H1 (cell line): ENCODE results near the gene THUMPD2. TPM values are rescaled to one million over a fixed set of nuclear protein-coding genes. Genes with fewer than 3 reads are reported as not detected.

Source experiments
- CTCF ChIA-PET: fragments of 300-600 bp; sonication (Branson Sonifier 250); formaldehyde crosslinking; loops from one replicate; lab custom pipeline; 2021; ENCODE audit not compliant: partially characterized antibody; lab: Charles Lee
- POLR2A ChIA-PET: fragments of 300-600 bp; sonication (Branson Sonifier 250); formaldehyde crosslinking; loops from one replicate; lab custom pipeline; 2021; ENCODE audit warnings: inconsistent platforms; ENCODE audit not compliant: partially characterized antibody; lab: Charles Lee
- DNase-seq, 2 experiments: peaks; one replicate each; pipeline versions ENCODE4 v3.0.0 to v3.0.0-alpha.2; 2010 to 2022; ENCODE audit warnings: low spot score in 2 of 2, low read depth in 1 of 2, mixed read lengths in 1 of 2
- FAIRE-seq: peaks from 2 replicates; lab custom pipeline; 2011; peaks lifted over from hg19 to GRCh38; lab: Jason Lieb, UNC
- H2AFZ ChIP-seq: 2 replicates; pipeline ENCODE4 v1.8.1; 2012; ENCODE audit warnings: low read length, inconsistent platforms
- H2AK5ac ChIP-seq: 2 replicates; pipeline ENCODE4 v1.6.1; 2013; ENCODE audit warnings: low read depth, low read length
- H2BK120ac ChIP-seq: replicated peaks from 2 replicates; pipeline ENCODE3; 2013; ENCODE audit warnings: low read depth, low read length, inconsistent platforms
- H2BK12ac ChIP-seq: 2 replicates; pipeline ENCODE4 v1.6.1; 2013; ENCODE audit warnings: low read depth, low read length
- H2BK15ac ChIP-seq: 2 replicates; pipeline ENCODE4 v1.6.1; 2013; ENCODE audit warnings: low read length
- H2BK20ac ChIP-seq: 2 replicates; pipeline ENCODE4 v1.6.1; 2013; ENCODE audit warnings: low read length
- H2BK5ac ChIP-seq: 2 replicates; pipeline ENCODE4 v1.6.1; 2013; ENCODE audit warnings: low read depth, low read length
- H3K14ac ChIP-seq: 2 replicates; pipeline ENCODE4 v1.6.1; 2013; ENCODE audit warnings: inconsistent platforms; ENCODE audit not compliant: insufficient read length
- H3K18ac ChIP-seq: 2 replicates; pipeline ENCODE4 v1.6.1; 2013; ENCODE audit warnings: low read length; ENCODE audit errors: extremely low read depth
- H3K23ac ChIP-seq: 2 replicates; pipeline ENCODE4 v1.6.1; 2013; ENCODE audit warnings: inconsistent platforms; ENCODE audit not compliant: insufficient read length
- H3K23me2 ChIP-seq: 2 replicates; pipeline ENCODE4 v1.6.1; 2013; ENCODE audit warnings: low read depth, low read length
- H3K27ac ChIP-seq: 2 replicates; pipeline ENCODE4 v1.6.1; 2011; ENCODE audit warnings: low read depth, low read length, inconsistent platforms
- H3K27me3 ChIP-seq, 4 experiments: replicated peaks in 1 of 4; 1 replicate in 1 of 4; 2 replicates in 3 of 4; pipeline versions ENCODE4 v1.6.1 to v1.8.1; 2011 to 2013; ENCODE audit warnings: low read length in 3 of 4, mild to moderate bottlenecking in 3 of 4, inconsistent platforms in 2 of 4, mixed read lengths in 2 of 4, moderate library complexity in 1 of 4; ENCODE audit not compliant: control insufficient read depth in 3 of 4, insufficient read depth in 3 of 4; ENCODE audit errors: extremely low read depth in 1 of 4
- H3K36me3 ChIP-seq, 4 experiments: 2 replicates each; pipeline versions ENCODE4 v1.6.1 to v1.8.1; 2011 to 2013; ENCODE audit warnings: mild to moderate bottlenecking in 4 of 4, low read length in 3 of 4, moderate library complexity in 2 of 4, control low read depth in 1 of 4, inconsistent platforms in 1 of 4; ENCODE audit not compliant: insufficient read depth in 4 of 4, control insufficient read depth in 2 of 4
- H3K4ac ChIP-seq: replicated peaks from 2 replicates; pipeline ENCODE3; 2013; ENCODE audit warnings: low read length, low read depth, mixed read lengths, inconsistent platforms; ENCODE audit not compliant: insufficient read length
- H3K4me1 ChIP-seq, 4 experiments: replicated peaks in 1 of 4; 1 replicate in 1 of 4; 2 replicates in 3 of 4; pipeline versions ENCODE4 v1.6.1 to v1.8.1; 2011 to 2013; ENCODE audit warnings: low read length in 3 of 4, inconsistent platforms in 2 of 4, mixed read lengths in 1 of 4; ENCODE audit not compliant: insufficient read depth in 4 of 4, control insufficient read depth in 3 of 4
- H3K4me2 ChIP-seq, 2 experiments: 2 replicates each; pipeline versions ENCODE4 v1.6.1 to v1.8.1; 2011 to 2013; ENCODE audit warnings: low read depth in 2 of 2, low read length in 2 of 2, control low read depth in 1 of 2, inconsistent platforms in 1 of 2, mild to moderate bottlenecking in 1 of 2; ENCODE audit not compliant: insufficient read depth in 1 of 2
- H3K4me3 ChIP-seq, 4 experiments: fragments of 200-600, 300-600 bp in 1 of 4; sonication (generic), shearing (Covaris generic), sonication (Bioruptor Twin) in 1 of 4; 2 replicates each; pipeline versions ENCODE4 v1.5.1 to v1.8.1; 2011 to 2016; ENCODE audit warnings: low read length in 4 of 4, low read depth in 3 of 4, control low read depth in 2 of 4, inconsistent platforms in 2 of 4, mild to moderate bottlenecking in 2 of 4, mixed read lengths in 1 of 4, moderate library complexity in 1 of 4; ENCODE audit not compliant: insufficient read depth in 2 of 4; ENCODE audit errors: extremely low read depth in 1 of 4
- H3K56ac ChIP-seq: replicated peaks from 2 replicates; pipeline ENCODE3; 2013; ENCODE audit warnings: low read depth, mild to moderate bottlenecking, mixed read lengths, low read length, inconsistent platforms; ENCODE audit not compliant: insufficient read length
- H3K79me1 ChIP-seq: 2 replicates; pipeline ENCODE4 v1.6.1; 2013; ENCODE audit warnings: low read depth, low read length, control low read depth
- H3K79me2 ChIP-seq, 2 experiments: 2 replicates each; pipeline versions ENCODE4 v1.6.1 to v1.8.1; 2012 to 2013; ENCODE audit warnings: low read length in 2 of 2, mild to moderate bottlenecking in 2 of 2, inconsistent platforms in 1 of 2; ENCODE audit not compliant: insufficient read depth in 2 of 2, control insufficient read depth in 1 of 2
- H3K9ac ChIP-seq, 4 experiments: replicated peaks in 1 of 4; 1 replicate in 1 of 4; 2 replicates in 3 of 4; pipeline versions ENCODE4 v1.6.1 to v1.8.1; 2011 to 2013; ENCODE audit warnings: low read depth in 3 of 4, low read length in 3 of 4, control low read depth in 2 of 4, mild to moderate bottlenecking in 2 of 4, moderate library complexity in 2 of 4, inconsistent platforms in 1 of 4; ENCODE audit errors: extremely low read depth in 1 of 4
- H3K9me3 ChIP-seq, 2 experiments: 2 replicates each; pipeline versions ENCODE4 v1.6.1 to v1.8.1; 2012 to 2013; ENCODE audit warnings: mild to moderate bottlenecking in 2 of 2, moderate library complexity in 2 of 2, control low read depth in 1 of 2, inconsistent platforms in 1 of 2, low read depth in 1 of 2, low read length in 1 of 2, mixed read lengths in 1 of 2; ENCODE audit not compliant: insufficient read depth in 2 of 2
- H4K20me1 ChIP-seq, 2 experiments: replicated peaks in 1 of 2; 2 replicates each; pipeline versions ENCODE3 to v1.8.1; 2011 to 2013; ENCODE audit warnings: inconsistent platforms in 2 of 2, low read length in 2 of 2, mild to moderate bottlenecking in 1 of 2; ENCODE audit not compliant: insufficient read depth in 2 of 2, control insufficient read depth in 1 of 2
- H4K5ac ChIP-seq: 2 replicates; pipeline ENCODE4 v1.6.1; 2013; ENCODE audit warnings: low read length, low read depth, mixed read lengths, inconsistent platforms; ENCODE audit not compliant: insufficient read length
- H4K8ac ChIP-seq: 2 replicates; pipeline ENCODE4 v1.8.0; 2013; ENCODE audit warnings: mild to moderate bottlenecking, moderate library complexity, low read length, inconsistent platforms; ENCODE audit not compliant: insufficient read depth; ENCODE audit errors: extremely low read depth
- H4K91ac ChIP-seq: replicated peaks from 2 replicates; pipeline ENCODE3; 2013; ENCODE audit warnings: low read length, mixed read lengths, inconsistent platforms; ENCODE audit not compliant: insufficient read length
- POLR2A ChIP-seq, 2 experiments: IDR thresholded peaks; 1 replicate in 1 of 2; 2 replicates in 1 of 2; pipeline ENCODE4 v1.6.1; 2011; ENCODE audit warnings: low read depth in 2 of 2, low read length in 2 of 2, mild to moderate bottlenecking in 2 of 2; ENCODE audit errors: control extremely low read depth in 1 of 2
- WGBS, 2 experiments: shearing (Covaris generic) in 1 of 2; methylation state at CpG; one replicate each; pipeline versions ENCODE4 v1.1.6 to v1.1.7; 2013 to 2015; ENCODE audit warnings: low lambda C conversion rate in 2 of 2, mixed read lengths in 2 of 2, inconsistent platforms in 1 of 2, low coverage in 1 of 2, missing lambda C conversion rate in 1 of 2; ENCODE audit not compliant: insufficient replicate concordance in 2 of 2, insufficient coverage in 1 of 2, insufficient read length in 1 of 2; ENCODE audit errors: extremely low coverage in 1 of 2, missing lambda C conversion rate in 1 of 2; 5-methylcytosine and 5-hydroxymethylcytosine counted together
- polyA plus RNA-seq, 7 experiments: library from polyadenylated mRNA; depleted of rRNA in 3 of 7; stranded (reverse) in 5 of 7; unstranded in 2 of 7; fragments of >200 nt in 5 of 7; fragments of 200-250 nt in 2 of 7; gene quantifications; 1 replicate in 5 of 7; 2 replicates in 1 of 7; 4 replicates in 1 of 7; pipeline versions ENCODE4 v1.2.1 to v1.2.3, GENCODE V29; 2011 to 2013; ENCODE audit warnings: missing spikeins in 2 of 7, mixed read lengths in 2 of 7
- total RNA-seq: library from RNA; stranded (reverse); fragmentation: NEBNext Ultra II Directional; extraction: Animal tissue kit (Norgen Biotek cat#: 25700); gene quantifications from 2 replicates; pipeline ENCODE4 v1.2.1, GENCODE V29; 2021

Gene THUMPD2
- total and polyA plus RNA-seq, 2 of the 8 experiments (the other 6 are each of a cell fraction or from before 2014, with no cell fraction given) = 8.6 to 17.0 TPM

DNA sequence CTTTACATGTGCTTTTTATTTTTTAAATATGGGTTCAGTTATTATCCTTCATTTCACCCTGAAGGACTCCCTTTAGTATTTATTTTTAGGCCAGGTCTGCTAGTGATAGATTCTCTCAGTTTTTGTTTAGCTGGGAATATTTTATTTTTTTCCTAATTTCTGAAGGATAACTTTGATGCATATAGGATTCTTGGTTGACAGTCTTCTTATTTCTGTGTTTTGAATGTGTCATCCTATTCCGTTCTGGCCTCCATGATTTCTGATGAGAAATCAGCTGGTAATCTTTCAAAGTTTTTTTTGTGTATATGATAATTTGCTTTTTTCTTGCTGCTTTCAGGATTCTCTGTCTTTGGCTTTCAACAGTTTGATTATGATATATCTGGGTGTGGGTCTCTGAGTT, 77.9 kb downstream of the THUMPD2 start:
- 96% methylated on average over 1 of the region's 1 CpG; no CpG with 5 or more reads in 1 of the 2 experiments for WGBS, 2 experiments
- TF ChIP-seq POLR2A (IDR thresholded peaks at IDR 0.05; ENCODE audit: control extremely low read depth in 1 of 2, low read depth in 2 of 2, low read length in 2 of 2) = no peak
- no peak overlapping the region for H2BK12ac ChIP-seq
- H3K4me1 ChIP-seq = peaks cover 0 to 1% (median 0%) of the 10 kb centered on the region in 4 experiments; a peak in 2 of 7 replicates
- H2BK15ac ChIP-seq = no peak overlapping the region
- H3K4me2 ChIP-seq = no peak overlapping the region
- H2BK20ac ChIP-seq = no peak overlapping the region
- no peak overlapping the region for H2AK5ac ChIP-seq
- H3K14ac ChIP-seq = no peak overlapping the region
- ChIA-PET POLR2A (no interaction called here), CTCF (interaction anchor here (2.1 kb wide), 1 partner anchor 29 kb away, joined by 8 read pairs; no protein-coding TSS in a partner anchor)
- no peak overlapping the region for H4K5ac ChIP-seq
- no peak overlapping the region for H2AFZ ChIP-seq
- FAIRE-seq (no peak), DNase-seq (no peak)
- H3K79me2 ChIP-seq = no peaks in the 10 kb centered on the region
- H2BK5ac ChIP-seq = no peak overlapping the region
- no peaks in the 10 kb centered on the region for H3K79me1 ChIP-seq
- H3K18ac ChIP-seq = no peak overlapping the region
- no peaks in the 10 kb centered on the region for H4K20me1 ChIP-seq
- H3K4ac ChIP-seq = no peak overlapping the region
- peaks cover 0 to 2% (median 0%) of the 10 kb centered on the region in 4 experiments; a peak in 2 of 8 replicates for H3K36me3 ChIP-seq
- H3K27me3 ChIP-seq = no peaks in the 10 kb centered on the region
- no peak overlapping the region for H3K56ac ChIP-seq
- H3K23me2 ChIP-seq = no peaks in the 10 kb centered on the region
- H3K27ac ChIP-seq = no peak overlapping the region
- H3K9ac ChIP-seq = no peak overlapping the region
- H3K9me3 ChIP-seq = peaks cover 6 to 9% of the 10 kb centered on the region in 2 experiments; a peak in 3 of 4 replicates
- H4K91ac ChIP-seq = no peak overlapping the region
- H2BK120ac ChIP-seq = no peak overlapping the region
- H3K23ac ChIP-seq = no peak overlapping the region
- H3K4me3 ChIP-seq = no peak overlapping the region
- no peak overlapping the region for H4K8ac ChIP-seq
